GM10266 (cell line): ENCODE measurements around the gene HTRA2.
A peak's percentile ranks its signal among the peaks of the same experiment; 100 is the strongest.

Experiments used
- DNase-seq: peaks from one replicate; pipeline ENCODE4 v3.0.0; 2012; ENCODE audit errors: extremely low spot score
- CTCF ChIP-seq: IDR thresholded peaks from 2 replicates; pipeline ENCODE4 v1.5.1; 2012; ENCODE audit warnings: mild to moderate bottlenecking, low read depth; ENCODE audit not compliant: control insufficient read depth, insufficient read depth; ENCODE audit errors: missing control alignments

HTRA2 gene

DNA sequence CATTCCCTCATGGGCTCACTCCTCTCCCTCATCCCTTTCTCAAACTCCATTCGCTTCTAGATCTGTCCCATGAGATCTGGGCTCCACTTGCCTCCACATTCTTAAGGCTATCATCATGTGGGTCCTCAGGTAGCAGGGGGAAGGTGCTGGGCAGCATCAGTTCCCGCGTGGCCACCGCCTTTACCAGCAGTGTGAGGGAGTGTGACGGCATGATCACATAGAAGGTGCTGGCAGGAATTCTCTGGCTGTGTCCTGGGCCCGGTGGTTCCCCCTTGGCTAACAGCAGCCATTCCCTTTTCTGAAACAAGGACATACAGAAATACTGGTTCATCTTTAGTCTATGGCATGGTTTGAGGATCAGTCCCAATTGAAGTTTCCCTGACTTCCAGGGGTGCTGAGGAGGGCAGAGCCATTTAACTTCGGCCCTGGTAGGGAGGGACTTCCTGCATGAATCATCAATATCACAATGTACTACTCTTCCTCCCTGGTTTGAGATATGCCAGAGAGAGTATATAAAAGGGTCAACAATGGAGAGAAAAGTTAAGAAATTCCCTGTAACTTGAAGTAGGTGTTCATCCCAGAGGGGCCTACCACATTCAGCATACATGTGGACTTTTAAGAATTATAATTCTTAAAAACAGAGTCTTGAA, 32.5 kb downstream of the HTRA2 start:
- no peak for DNase-seq
- no peak for TF ChIP-seq CTCF

DNA sequence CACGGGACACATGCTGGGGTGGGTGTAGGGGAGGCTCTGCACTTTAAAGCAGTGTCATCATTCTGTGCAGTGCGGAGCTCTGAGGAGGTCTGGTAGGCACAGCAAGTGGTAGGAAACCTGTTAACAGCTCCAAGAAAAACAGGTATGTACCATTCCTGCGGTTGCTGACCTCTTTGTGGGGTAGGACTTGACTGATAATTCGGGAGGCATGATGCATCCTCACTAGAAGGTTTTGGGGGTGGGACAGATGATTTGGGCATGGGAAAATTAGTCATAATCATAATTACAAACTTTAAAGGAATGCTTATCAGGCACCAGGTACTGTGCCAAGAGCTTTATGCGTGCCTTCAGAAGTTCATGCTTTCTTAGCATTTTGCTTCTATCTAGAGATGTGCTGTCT, 34.5 kb downstream of the HTRA2 start:
- DNase-seq, result no peak
- no peak for TF ChIP-seq CTCF

DNA sequence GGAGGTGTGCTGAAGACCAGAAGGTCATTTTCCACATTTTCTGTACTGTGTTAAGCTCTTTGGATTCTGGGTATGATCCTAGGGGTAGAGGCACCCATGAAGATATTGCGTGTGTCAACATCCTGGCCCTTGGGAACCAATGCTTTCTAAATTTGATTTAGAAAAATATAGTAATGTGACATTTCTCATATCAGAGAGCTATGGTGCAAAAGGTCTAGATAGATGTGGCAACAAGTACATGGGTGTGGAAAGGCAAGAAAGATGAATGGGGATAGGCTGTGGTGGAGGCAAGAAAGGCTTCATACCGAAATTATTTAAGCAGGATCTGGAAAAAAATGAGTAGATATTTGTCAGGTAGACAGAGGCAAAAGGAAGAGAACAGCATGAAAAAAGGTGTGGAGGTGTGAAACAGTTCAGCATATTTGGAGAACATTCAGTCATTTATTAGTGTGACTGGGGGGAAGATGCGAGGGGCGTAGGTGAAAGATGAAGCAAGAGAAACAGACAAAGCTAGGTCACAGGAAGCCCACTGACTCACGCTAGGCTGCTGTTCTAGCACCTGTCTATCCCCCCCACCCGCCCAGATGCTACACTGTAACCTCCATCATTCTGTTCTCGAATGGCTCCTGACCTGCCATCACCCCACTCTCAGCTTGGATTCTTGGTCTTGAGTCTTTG, 36.5 kb downstream of the HTRA2 start:
- no peak for TF ChIP-seq CTCF

DNA sequence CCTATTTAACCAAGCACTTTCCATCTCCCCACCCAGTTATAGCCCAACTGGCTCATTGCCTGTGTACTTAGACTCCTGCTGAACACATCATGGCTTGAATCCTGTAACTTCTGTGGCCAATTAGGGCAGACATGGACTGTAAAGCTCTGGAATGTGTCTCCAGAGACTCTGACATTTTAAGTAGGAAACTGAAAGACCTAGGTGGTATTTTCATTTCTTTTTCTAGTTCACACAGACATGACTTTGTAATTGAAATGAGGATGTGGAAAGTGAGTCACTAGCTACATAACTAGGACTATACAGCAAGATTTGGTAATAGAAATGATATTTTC, 37.0 kb downstream of the HTRA2 start:
- DNase-seq, result no peak
- no peak for TF ChIP-seq CTCF

More for the DNA sequence above, 36.5 kb downstream of the HTRA2 start:
- DNase-seq, result no peak

GRCh38 chr2:74567881-74568280, 38.1 kb downstream of the HTRA2 start:
- TF ChIP-seq CTCF, result no peak
- no peak for DNase-seq

GRCh38 chr2:74569686-74570085, 40.0 kb downstream of the HTRA2 start:
- no peak for TF ChIP-seq CTCF
- DNase-seq, result no peak

DNA sequence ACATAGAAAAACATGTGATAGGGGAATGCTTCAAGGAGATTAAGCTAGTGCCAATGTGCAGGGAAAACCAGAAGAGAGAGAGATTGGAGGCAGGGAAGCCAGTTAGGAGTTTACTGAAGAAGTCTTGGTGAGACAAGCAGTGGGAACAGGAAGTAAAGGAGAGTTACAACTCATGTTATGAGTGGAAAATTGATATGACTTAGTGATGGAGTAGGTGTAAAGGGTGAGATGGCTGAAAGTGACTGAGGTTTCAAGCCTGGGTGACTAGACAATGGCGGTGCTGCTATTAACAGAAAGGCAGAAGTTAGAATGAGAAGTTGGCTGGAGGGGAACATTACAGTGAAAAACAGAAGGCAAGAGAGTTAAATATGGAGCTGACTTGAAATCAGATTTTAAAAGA, 41.3 kb downstream of the HTRA2 start:
- peak; percentile 71 for DNase-seq
- TF ChIP-seq CTCF, result no peak
